Endothelial cell of umbilical vein (primary cell): ENCODE results near the gene EPO. TPM values are rescaled to one million over a fixed set of nuclear protein-coding genes. Genes with fewer than 3 reads are reported as not detected.

Experiments
- BruUV-seq: library from RNA; stranded (reverse); fragments of 400-500 nt; replicated peaks from 2 replicates; lab custom pipeline; 2021; lab: Mats Ljungman, UMichigan
- CTCF ChIA-PET: fragments of 300-600, 350-600 bp; sonication (Branson Sonifier 250); formaldehyde crosslinking; loops from one replicate; lab custom pipeline; 2021; ENCODE audit warnings: antibody characterized with exemption, inconsistent platforms; lab: Charles Lee
- POLR2A ChIA-PET: fragments of 300-600, 350-600 bp; sonication (Branson Sonifier 250); formaldehyde crosslinking; loops from one replicate; lab custom pipeline; 2021; ENCODE audit warnings: antibody characterized with exemption, inconsistent platforms; lab: Charles Lee
- DNase-seq: peaks from one replicate; pipeline ENCODE4 v3.0.0-alpha.2; 2011; ENCODE audit warnings: low read depth, low spot score
- FAIRE-seq: peaks from 2 replicates; lab custom pipeline; 2011; peaks lifted over from hg19 to GRCh38; lab: Jason Lieb, UNC
- H2AFZ ChIP-seq: 2 replicates; pipeline ENCODE4 v1.6.0; 2012; ENCODE audit warnings: low read depth, low read length, control low read depth, inconsistent platforms
- H3K27ac ChIP-seq: 2 replicates; pipeline ENCODE4 v1.5.1; 2011; ENCODE audit warnings: low read depth, mild to moderate bottlenecking, control low read depth, low read length, moderate library complexity; ENCODE audit not compliant: insufficient read depth
- H3K27me3 ChIP-seq, 2 experiments: 2 replicates each; pipeline versions ENCODE4 v1.6.0 to v1.6.1; 2011; ENCODE audit warnings: low read length in 2 of 2, mixed read lengths in 1 of 2; ENCODE audit not compliant: control insufficient read depth in 2 of 2, insufficient read depth in 2 of 2
- H3K36me3 ChIP-seq, 2 experiments: 2 replicates in 1 of 2; 3 replicates in 1 of 2; pipeline ENCODE4 v1.5.1; 2011; ENCODE audit warnings: low read length in 2 of 2, mild to moderate bottlenecking in 1 of 2, moderate library complexity in 1 of 2; ENCODE audit not compliant: control insufficient read depth in 2 of 2, insufficient read depth in 2 of 2; ENCODE audit errors: extremely low read depth in 1 of 2
- H3K4me1 ChIP-seq: 3 replicates; pipeline ENCODE4 v1.5.1; 2011; ENCODE audit warnings: mild to moderate bottlenecking, low read length; ENCODE audit not compliant: control insufficient read depth, insufficient read depth; ENCODE audit errors: extremely low read depth
- H3K4me2 ChIP-seq: 2 replicates; pipeline ENCODE4 v1.6.1; 2011; ENCODE audit warnings: low read length, control low read depth, mixed read lengths; ENCODE audit not compliant: insufficient read depth
- H3K4me3 ChIP-seq, 3 experiments: fragments of 200-600 bp in 1 of 3; sonication (generic), shearing (Covaris generic) in 1 of 3; replicated peaks in 1 of 3; 2 replicates each; pipeline ENCODE4 v1.5.1; 2011 to 2016; ENCODE audit warnings: control low read depth in 3 of 3, low read length in 3 of 3, mild to moderate bottlenecking in 2 of 3, inconsistent platforms in 1 of 3, low read depth in 1 of 3, moderate library complexity in 1 of 3; ENCODE audit not compliant: insufficient read depth in 1 of 3
- H3K79me2 ChIP-seq: 2 replicates; pipeline ENCODE4 v1.6.0; 2012; ENCODE audit warnings: low read length, inconsistent platforms; ENCODE audit not compliant: control insufficient read depth, insufficient read depth
- H3K9ac ChIP-seq: replicated peaks from 2 replicates; pipeline ENCODE3; 2011; ENCODE audit warnings: low read length, control low read depth; ENCODE audit not compliant: insufficient read depth; ENCODE audit errors: extremely low read depth
- H3K9me1 ChIP-seq: replicated peaks from 3 replicates; pipeline ENCODE4 v1.6.0; 2011; ENCODE audit warnings: mild to moderate bottlenecking, low read length; ENCODE audit not compliant: control insufficient read depth, insufficient read depth; ENCODE audit errors: extremely low read depth
- H3K9me3 ChIP-seq: replicated peaks from 2 replicates; pipeline ENCODE4 v1.5.1; 2012; ENCODE audit warnings: low read length, inconsistent platforms; ENCODE audit not compliant: control insufficient read depth, insufficient read depth
- H4K20me1 ChIP-seq: replicated peaks from 2 replicates; pipeline ENCODE3; 2011; ENCODE audit warnings: mild to moderate bottlenecking, low read length; ENCODE audit not compliant: control insufficient read depth, insufficient read depth; ENCODE audit errors: extremely low read depth
- CTCF ChIP-seq, 2 donors: IDR thresholded peaks; 1 replicate in 1 of 2; 2 replicates in 1 of 2; pipeline ENCODE4 v1.5.1; 2011; ENCODE audit warnings: low read length in 2 of 2, mild to moderate bottlenecking in 2 of 2, moderate library complexity in 2 of 2, control low read depth in 1 of 2, inconsistent platforms in 1 of 2, low read depth in 1 of 2; ENCODE audit not compliant: insufficient read depth in 1 of 2; ENCODE audit errors: extremely low read depth in 1 of 2
- EZH2 ChIP-seq: IDR thresholded peaks from 2 replicates; pipeline ENCODE4 v1.6.1; 2012; ENCODE audit warnings: borderline replicate concordance, low read depth, mild to moderate bottlenecking, moderate library complexity, low read length, inconsistent platforms; ENCODE audit not compliant: severe bottlenecking
- FOS ChIP-seq: IDR thresholded peaks from 2 replicates; pipeline ENCODE4 v1.6.1; 2011; ENCODE audit warnings: mild to moderate bottlenecking, low read length, moderate library complexity, borderline replicate concordance; ENCODE audit not compliant: insufficient read depth
- JUN ChIP-seq: IDR thresholded peaks from 2 replicates; pipeline ENCODE4 v1.6.1; 2011; ENCODE audit warnings: borderline replicate concordance, low read depth; ENCODE audit not compliant: insufficient read length, insufficient read depth
- MAX ChIP-seq: IDR thresholded peaks from 2 replicates; pipeline ENCODE4 v1.6.1; 2011; ENCODE audit not compliant: insufficient read depth, insufficient read length
- POLR2AphosphoS5 ChIP-seq: IDR thresholded peaks from 2 replicates; pipeline ENCODE4 v1.6.1; 2012; ENCODE audit warnings: low read depth, mild to moderate bottlenecking, control low read depth, low read length, moderate library complexity; ENCODE audit not compliant: insufficient read depth
- dilution Hi-C: fragments of 300-500 bp; cut with MboI; formaldehyde crosslinking; loops from one replicate; pipeline ENCODE4 v1.15.0; 2019; ENCODE audit warnings: low sequenced_read_pairs; ENCODE audit not compliant: extremely low pct_ligation_motif_present
- intact Hi-C: fragments of 100-400 bp; cut with micrococcal nuclease; formaldehyde crosslinking; loops from one replicate; pipeline ENCODE4 v1.10.0; 2022
- polyA plus RNA-seq, 4 experiments: library from polyadenylated mRNA; depleted of rRNA in 3 of 4; stranded (reverse) in 3 of 4; unstranded in 1 of 4; fragments of >200 nt; gene quantifications; 2 replicates each; pipeline versions ENCODE4 v1.2.1 to v1.2.3, GENCODE V29; 2011 to 2012; ENCODE audit warnings: missing spikeins in 1 of 4
- total RNA-seq: library from RNA; stranded (reverse); gene quantifications from 2 replicates; pipeline ENCODE4 v1.2.3, GENCODE V29; 2021

Gene EPO
- total and polyA plus RNA-seq, 2 donors (not counting 3 experiments of a cell fraction or from before 2014, with no cell fraction given), result not detected

DNA sequence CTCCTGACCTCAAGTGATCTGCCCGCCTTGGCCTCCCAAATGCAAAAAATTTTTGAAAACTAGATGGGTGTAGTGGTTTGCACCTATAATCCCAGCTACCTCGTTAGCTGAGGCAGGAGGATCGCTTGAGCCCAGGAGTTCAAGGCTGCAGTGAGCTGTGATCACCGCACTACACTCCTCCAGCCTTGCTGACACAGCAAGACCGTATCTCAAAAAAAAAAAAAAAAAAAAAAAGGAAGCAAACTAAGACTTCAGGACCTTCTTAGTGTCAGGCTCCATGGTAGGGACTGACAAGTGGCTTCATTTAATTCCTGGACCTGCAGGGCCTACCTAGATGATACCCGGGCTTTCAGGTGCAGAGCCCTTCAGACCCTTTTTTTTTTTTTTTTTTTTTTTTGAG, 11.9 kb upstream of the EPO start:
- no peaks in the 10 kb centered on the region for H3K9me1 ChIP-seq
- ChIA-PET POLR2A (no interaction called here), CTCF (interaction anchor here (2.0 kb wide), 1 partner anchor 144 kb away, joined by 5 read pairs; the partner anchor contains the start of gene SLC12A9)
- peaks cover 0 to 1% of the 10 kb centered on the region in 2 experiments for H3K27me3 ChIP-seq
- intact Hi-C loops (no loop called here), dilution Hi-C loops (loop anchor here (25.0 kb wide), 1 partner anchor 129 kb away; the partner anchor contains the start of gene EPHB4)
- peaks cover 0 to 4% of the 10 kb centered on the region in 2 experiments for H3K36me3 ChIP-seq
- BruUV-seq, result no TSS peak
- peaks cover 15% of the 10 kb centered on the region for H3K79me2 ChIP-seq
- H3K9ac ChIP-seq, result no peak overlapping the region
- TF ChIP-seq JUN (no peak), EZH2 (no peak), MAX (no peak), FOS (no peak), POLR2AphosphoS5 (no peak), CTCF (IDR thresholded peaks at IDR 0.05; ENCODE audit: extremely low read depth in 1 of 2, insufficient read depth in 1 of 2, low read depth in 1 of 2, low read length in 2 of 2) (no peak)
- H3K9me3 ChIP-seq, result no peaks in the 10 kb centered on the region
- no peak overlapping the region for H3K4me2 ChIP-seq
- H2AFZ ChIP-seq, result no peak overlapping the region
- no peak overlapping the region for H3K4me3 ChIP-seq
- H3K27ac ChIP-seq, result no peak overlapping the region
- peaks cover 12% of the 10 kb centered on the region for H3K4me1 ChIP-seq
- H4K20me1 ChIP-seq, result no peaks in the 10 kb centered on the region
- peak; percentile 50 for FAIRE-seq
- DNase-seq, result no peak
